WTC11 (cell line): ENCODE measurements around the gene FHAD1. TPM values are rescaled to one million over a fixed set of nuclear protein-coding genes. Genes with fewer than 3 reads are reported as not detected.

Source experiments
- ATAC-seq: fragments of 200-7000 bp; cut with Tn5 transposase; 2 replicates; pipeline ENCODE4 v1.10.0; 2021; ENCODE audit warnings: mild to moderate bottlenecking, moderate library complexity
- CTCF ChIA-PET: fragments of 300-600 bp; sonication (Branson Sonifier 250); formaldehyde crosslinking; loops from one replicate; lab custom pipeline; 2021; ENCODE audit warnings: antibody characterized with exemption; lab: Charles Lee
- POLR2A ChIA-PET: fragments of 350-600 bp; sonication (Branson Sonifier 250); formaldehyde crosslinking; loops from one replicate; lab custom pipeline; 2021; ENCODE audit warnings: antibody characterized with exemption; lab: Charles Lee
- DNase-seq: peaks from one replicate; pipeline ENCODE4 v3.0.0; 2021; ENCODE audit warnings: low spot score
- H3K27ac Mint-ChIP-seq: 2 replicates; pipeline ENCODE4 v1.8.0; 2021; ENCODE audit warnings: mixed read lengths
- H3K27me3 Mint-ChIP-seq: 2 replicates; pipeline ENCODE4 v1.8.0; 2021; ENCODE audit warnings: low read depth, mild to moderate bottlenecking, moderate library complexity, mixed read lengths
- H3K36me3 Mint-ChIP-seq: 2 replicates; pipeline ENCODE4 v1.8.0; 2021; ENCODE audit warnings: mixed read lengths
- H3K4me1 Mint-ChIP-seq: 2 replicates; pipeline ENCODE4 v1.8.0; 2022; ENCODE audit warnings: mixed read lengths
- H3K4me3 Mint-ChIP-seq: 2 replicates; pipeline ENCODE4 v1.8.0; 2021; ENCODE audit warnings: mild to moderate bottlenecking, moderate library complexity, mixed read lengths
- H3K9me3 Mint-ChIP-seq: 2 replicates; pipeline ENCODE4 v1.8.0; 2021; ENCODE audit warnings: mixed read lengths
- AFF4 ChIP-seq: sonication (generic); formaldehyde crosslinking; IDR thresholded peaks from 2 replicates; pipeline ENCODE4 v1.8.1; 2023; ENCODE audit warnings: mild to moderate bottlenecking, missing genetic modification reagents, borderline replicate concordance
- CDX4 ChIP-seq: fragments of 250-450 bp; sonication (Bioruptor Pico); IDR thresholded peaks from 2 replicates; pipeline ENCODE4 v1.9.0; 2021; ENCODE audit warnings: moderate library complexity, mild to moderate bottlenecking, inconsistent platforms, borderline replicate concordance
- CREM ChIP-seq: sonication (generic); formaldehyde crosslinking; IDR thresholded peaks from 2 replicates; pipeline ENCODE4 v1.8.1; 2022; ENCODE audit warnings: mild to moderate bottlenecking, missing genetic modification reagents, moderate library complexity
- CTCF ChIP-seq: fragments of 200-600 bp; IDR thresholded peaks from 2 replicates; pipeline ENCODE4 v1.8.0; 2022; ENCODE audit warnings: antibody characterized with exemption
- ERG ChIP-seq: fragments of 250-450 bp; sonication (Bioruptor Pico); IDR thresholded peaks from 2 replicates; pipeline ENCODE4 v1.8.0; 2021; ENCODE audit warnings: mild to moderate bottlenecking
- ESRRA ChIP-seq: sonication (generic); formaldehyde crosslinking; IDR thresholded peaks from 2 replicates; pipeline ENCODE4 v1.8.1; 2022; ENCODE audit warnings: mild to moderate bottlenecking, missing genetic modification reagents, borderline replicate concordance
- FOXK1 ChIP-seq: sonication (generic); formaldehyde crosslinking; IDR thresholded peaks from 2 replicates; pipeline ENCODE4 v1.8.0; 2022; ENCODE audit warnings: mild to moderate bottlenecking, moderate library complexity, missing genetic modification reagents
- IRF2 ChIP-seq: sonication (generic); formaldehyde crosslinking; IDR thresholded peaks from 2 replicates; pipeline ENCODE4 v1.8.0; 2022; ENCODE audit warnings: low read depth, missing genetic modification reagents, borderline replicate concordance
- JAZF1 ChIP-seq: fragments of 250-450 bp; sonication (Bioruptor Pico); IDR thresholded peaks from 2 replicates; pipeline ENCODE4 v1.9.0; 2021; ENCODE audit warnings: moderate library complexity, mild to moderate bottlenecking, inconsistent platforms
- MXD4 ChIP-seq: fragments of 250-450 bp; sonication (Bioruptor Pico); IDR thresholded peaks from 2 replicates; pipeline ENCODE4 v1.8.0; 2021; ENCODE audit warnings: mild to moderate bottlenecking, moderate library complexity, borderline replicate concordance
- MYBL2 ChIP-seq: sonication (generic); formaldehyde crosslinking; IDR thresholded peaks from 2 replicates; pipeline ENCODE4 v1.8.1; 2023; ENCODE audit warnings: mild to moderate bottlenecking, moderate library complexity, missing genetic modification reagents
- NFATC4 ChIP-seq: fragments of 250-450 bp; sonication (Bioruptor Pico); IDR thresholded peaks from 2 replicates; pipeline ENCODE4 v1.9.0; 2021; ENCODE audit warnings: mild to moderate bottlenecking
- SMAD4 ChIP-seq: sonication (generic); formaldehyde crosslinking; IDR thresholded peaks from 2 replicates; pipeline ENCODE4 v1.8.0; 2022; ENCODE audit warnings: mild to moderate bottlenecking, missing genetic modification reagents
- SP1 ChIP-seq: sonication (generic); formaldehyde crosslinking; conservative IDR thresholded peaks from 2 replicates; pipeline ENCODE4 v1.8.1; 2022; ENCODE audit warnings: missing genetic modification reagents
- TCF7 ChIP-seq: sonication (generic); formaldehyde crosslinking; IDR thresholded peaks from 2 replicates; pipeline ENCODE4 v1.8.0; 2022; ENCODE audit warnings: mild to moderate bottlenecking, low read depth, missing genetic modification reagents, moderate library complexity
- TEAD1 ChIP-seq: sonication (generic); formaldehyde crosslinking; IDR thresholded peaks from 2 replicates; pipeline ENCODE4 v1.8.0; 2022; ENCODE audit warnings: mild to moderate bottlenecking, missing genetic modification reagents
- TEAD4 ChIP-seq: sonication (generic); formaldehyde crosslinking; IDR thresholded peaks from 2 replicates; pipeline ENCODE4 v1.8.0; 2022; ENCODE audit warnings: mild to moderate bottlenecking, missing genetic modification reagents
- USF2 ChIP-seq: sonication (generic); formaldehyde crosslinking; IDR thresholded peaks from 2 replicates; pipeline ENCODE4 v1.8.1; 2023; ENCODE audit warnings: mild to moderate bottlenecking, missing genetic modification reagents, moderate library complexity
- ZMAT4 ChIP-seq: fragments of 250-450 bp; sonication (Bioruptor Pico); IDR thresholded peaks from 2 replicates; pipeline ENCODE4 v1.9.0; 2021; ENCODE audit warnings: mild to moderate bottlenecking
- ZNF138 ChIP-seq: sonication (generic); formaldehyde crosslinking; conservative IDR thresholded peaks from 2 replicates; pipeline ENCODE4 v1.8.1; 2022; ENCODE audit warnings: mild to moderate bottlenecking, moderate library complexity, missing genetic modification reagents
- ZNF219 ChIP-seq: sonication (generic); formaldehyde crosslinking; IDR thresholded peaks from 2 replicates; pipeline ENCODE4 v1.8.0; 2023; ENCODE audit warnings: missing genetic modification reagents, mild to moderate bottlenecking, borderline replicate concordance
- ZNF423 ChIP-seq: fragments of 250-450 bp; sonication (Bioruptor Pico); IDR thresholded peaks from 2 replicates; pipeline ENCODE4 v2.1.2; 2022; ENCODE audit warnings: mild to moderate bottlenecking, moderate library complexity
- ZNF512 ChIP-seq: sonication (generic); formaldehyde crosslinking; IDR thresholded peaks from 2 replicates; pipeline ENCODE4 v1.8.1; 2022; ENCODE audit warnings: missing genetic modification reagents, borderline replicate concordance
- ZNF671 ChIP-seq: fragments of 250-450 bp; sonication (Bioruptor Pico); IDR thresholded peaks from 2 replicates; pipeline ENCODE4 v1.8.0; 2021; ENCODE audit warnings: mild to moderate bottlenecking
- total RNA-seq: library from RNA; stranded (reverse); gene quantifications from 3 replicates; pipeline ENCODE4 v1.2.3, GENCODE V29; 2021

FHAD1 gene
- total RNA-seq, 1 experiment from 2014 or later, result 3.0 TPM

- CTCF ChIA-PET, result interaction anchor here (0.7 to 1.4 kb wide), 3 partner anchors 15 to 182 kb away, joined by 3 to 4 read pairs (median 3); partner anchors contain the start of gene TMEM51
- Mint-ChIP-seq H3K4me1 (peaks cover 7% of the 10 kb centered on the region), H3K36me3 (peaks cover 36% of the 10 kb centered on the region), H3K4me3 (no peak overlapping the region), H3K27ac (no peak overlapping the region)
- peak; percentile 36; the same call in 1 of the 2 replicates for ATAC-seq
- TF ChIP-seq CREM, result no peak
- no peak for TF ChIP-seq SMAD4 (CRISPR knock-in tag)
- TF ChIP-seq ZNF219 (CRISPR knock-in tag), result no peak
- TF ChIP-seq JAZF1, result no peak
- TF ChIP-seq ESRRA (CRISPR knock-in tag), result no peak
- TF ChIP-seq IRF2, result no peak
- TF ChIP-seq ZNF138 (CRISPR knock-in tag), result no peak
- TF ChIP-seq ZNF423 (CRISPR knock-in tag), result no peak
- TF ChIP-seq MYBL2 (CRISPR knock-in tag), result no peak
- TF ChIP-seq ZNF671, result no peak
- no peak for TF ChIP-seq FOXK1 (CRISPR knock-in tag)
- no peak for TF ChIP-seq ZNF512
- TF ChIP-seq, all 79 proteins: peak for 0
- POLR2A ChIA-PET, result interaction anchor here (0.7 kb wide), 1 partner anchor 42 kb away, joined by 4 read pairs; no protein-coding TSS in a partner anchor
- Mint-ChIP-seq H3K9me3 (peaks cover 25% of the 10 kb centered on the region), H3K27me3 (no peaks in the 10 kb centered on the region)
- no peak for DNase-seq
These were observed 26.1 kb upstream of the FHAD1 start for GRCh38 chr1:15220825-15221431.

- ATAC-seq (no peak), DNase-seq (no peak)
- TF ChIP-seq USF2 (CRISPR knock-in tag) (no peak; the same call in 1 of the 2 replicates), NFATC4 (CRISPR knock-in tag) (no peak), ESRRA (CRISPR knock-in tag) (no peak), CTCF (no peak), TEAD4 (CRISPR knock-in tag) (no peak), ZNF138 (CRISPR knock-in tag) (no peak), MXD4 (CRISPR knock-in tag) (no peak), ERG (no peak), TCF7 (CRISPR knock-in tag) (no peak), AFF4 (no peak), TEAD1 (CRISPR knock-in tag) (no peak), SP1 (no peak), ZMAT4 (no peak), CDX4 (CRISPR knock-in tag) (no peak)
- Mint-ChIP-seq H3K4me1 (peaks cover 7% of the 10 kb centered on the region), H3K27ac (no peak overlapping the region), H3K27me3 (no peaks in the 10 kb centered on the region), H3K4me3 (no peak overlapping the region), H3K36me3 (peaks cover 24% of the 10 kb centered on the region), H3K9me3 (peaks cover 22% of the 10 kb centered on the region)
- POLR2A ChIA-PET, result no interaction called here
- CTCF ChIA-PET, result interaction anchor here (1.0 kb wide), 1 partner anchor 71 kb away, joined by 3 read pairs; no protein-coding TSS in a partner anchor
These were observed 24.2 kb upstream of the FHAD1 start for GRCh38 chr1:15222653-15223303.
